Epithelial cell of esophagus (primary cell): ENCODE measurements around the gene SORBS1.

ENCODE experiments used
- DNase-seq: peaks from one replicate; pipeline ENCODE4 v3.0.0; 2010; ENCODE audit warnings: low read depth
- H3K4me3 ChIP-seq: 2 replicates; pipeline ENCODE4 v1.5.1; 2011; ENCODE audit warnings: mild to moderate bottlenecking, low read length, control low read depth
- CTCF ChIP-seq: IDR thresholded peaks from 2 replicates; pipeline ENCODE4 v1.5.1; 2011; ENCODE audit warnings: low read depth, mild to moderate bottlenecking, low read length, control low read depth, inconsistent platforms; ENCODE audit not compliant: insufficient read depth; ENCODE audit errors: missing control alignments

The SORBS1 gene

GRCh38 chr10:95295031-95295755 is 266.0 kb downstream of the SORBS1 start:
- peak overlapping the region; percentile 29 for H3K4me3 ChIP-seq
- peak; percentile 94 for DNase-seq
- TF ChIP-seq CTCF = no peak

- H3K4me3 ChIP-seq = no peak overlapping the region
- TF ChIP-seq CTCF = no peak
- DNase-seq = no peak
Measured at GRCh38 chr10:95293631-95294030, 267.5 kb downstream of the SORBS1 start.

- DNase-seq = no peak
- TF ChIP-seq CTCF = no peak
- peak overlapping the region; percentile 30 for H3K4me3 ChIP-seq
Measured at GRCh38 chr10:95291365-95292039, 269.7 kb downstream of the SORBS1 start.

GRCh38 chr10:95290461-95291364 is 270.5 kb downstream of the SORBS1 start, which contains the start of gene PDLIM1:
Gene PDLIM1 (minus strand): TSS chr10:95291003. CDS start chr10:95290915, 88 bp downstream.
- no peak for TF ChIP-seq CTCF
- peak within 1 kb of the TSS; percentile 86 for H3K4me3 ChIP-seq
- peak; percentile 78 for DNase-seq

- H3K4me3 ChIP-seq = peak overlapping the region; percentile 86
Measured at GRCh38 chr10:95289921-95290421, 271.2 kb downstream of the SORBS1 start.

More at GRCh38 chr10:95289921-95290421, 271.2 kb downstream of the SORBS1 start:
- TF ChIP-seq CTCF = no peak
- no peak for DNase-seq
